GM18502 (cell line): ENCODE data around the gene ZBTB7C.

Experiments used
- ATAC-seq: cut with Tn5 transposase; IDR thresholded peaks from one replicate; pipeline ENCODE4 v1.9.1; 2021; ENCODE audit warnings: mild to moderate bottlenecking; ENCODE audit not compliant: unreplicated experiment, poor library complexity

Gene ZBTB7C

DNA sequence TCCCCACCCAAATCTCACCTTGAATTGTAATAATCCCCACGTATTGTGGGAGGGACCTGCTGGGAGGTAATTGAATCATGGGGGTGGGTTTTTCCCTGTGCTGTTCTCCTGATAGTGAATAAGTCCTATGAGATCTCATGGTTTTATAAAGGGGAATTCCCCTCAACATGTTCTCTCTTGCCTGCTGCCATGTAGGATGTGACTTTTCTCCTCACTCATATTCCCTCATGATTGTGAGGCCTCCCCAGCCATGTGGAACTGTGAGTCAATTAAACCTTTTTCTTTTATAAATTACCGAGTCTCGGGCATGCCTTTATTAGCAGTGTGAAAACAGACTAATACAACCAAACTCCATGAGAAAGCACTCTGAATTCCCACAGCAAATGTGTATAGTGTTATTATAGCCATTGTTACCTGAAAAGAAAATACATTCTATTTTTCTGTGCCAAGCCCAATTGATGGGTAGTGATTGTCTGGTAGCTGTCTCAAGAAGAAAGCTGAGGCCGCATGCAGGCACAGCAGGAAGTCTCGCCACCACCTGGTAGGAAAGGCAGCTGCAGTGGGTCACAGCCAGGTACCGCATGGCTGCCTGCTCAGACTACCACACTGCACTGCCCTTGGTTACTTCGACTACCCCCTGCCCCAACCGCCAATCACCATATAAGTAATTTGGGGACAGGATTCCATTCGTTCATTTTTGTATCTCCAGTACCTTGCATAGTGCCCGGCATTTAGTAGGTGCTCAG lies 10.3 kb upstream of the ZBTB7C start:
- ATAC-seq = no peak

DNA sequence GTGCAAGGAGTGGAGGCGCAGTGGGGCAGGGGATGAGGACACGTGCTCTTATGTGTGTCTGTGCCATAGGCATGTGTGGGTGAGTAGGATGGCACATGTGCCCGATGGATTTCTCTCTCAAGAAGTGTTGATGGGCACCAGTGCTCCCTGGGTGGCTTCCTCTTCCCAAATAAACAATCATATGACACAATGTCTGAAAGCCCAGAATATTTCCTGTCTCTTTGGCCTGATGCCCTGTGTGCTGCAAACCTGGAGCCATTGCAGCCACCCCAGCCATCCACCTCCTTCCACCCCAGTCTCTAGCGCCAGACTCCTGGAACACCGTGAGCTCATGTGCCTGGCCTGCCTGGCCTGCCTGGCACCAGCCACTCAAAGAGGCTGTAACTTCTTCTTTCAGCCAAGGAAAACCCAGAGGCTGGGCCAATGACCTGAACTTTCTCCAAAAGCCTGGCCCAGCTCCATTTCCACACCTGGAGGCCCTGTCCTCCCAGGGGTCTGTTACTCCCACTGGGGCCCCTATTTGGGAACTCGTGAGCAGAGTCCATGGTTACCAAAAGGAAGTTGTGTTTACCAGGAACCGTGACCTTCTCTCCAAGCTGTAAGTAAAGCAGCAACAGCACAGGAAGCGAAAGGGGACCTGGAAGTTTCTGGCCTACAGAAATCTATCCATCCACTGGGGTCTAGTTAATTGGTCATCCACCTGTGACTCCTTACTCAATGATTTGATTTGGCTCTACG lies 9.5 kb upstream of the ZBTB7C start:
- no peak for ATAC-seq

DNA sequence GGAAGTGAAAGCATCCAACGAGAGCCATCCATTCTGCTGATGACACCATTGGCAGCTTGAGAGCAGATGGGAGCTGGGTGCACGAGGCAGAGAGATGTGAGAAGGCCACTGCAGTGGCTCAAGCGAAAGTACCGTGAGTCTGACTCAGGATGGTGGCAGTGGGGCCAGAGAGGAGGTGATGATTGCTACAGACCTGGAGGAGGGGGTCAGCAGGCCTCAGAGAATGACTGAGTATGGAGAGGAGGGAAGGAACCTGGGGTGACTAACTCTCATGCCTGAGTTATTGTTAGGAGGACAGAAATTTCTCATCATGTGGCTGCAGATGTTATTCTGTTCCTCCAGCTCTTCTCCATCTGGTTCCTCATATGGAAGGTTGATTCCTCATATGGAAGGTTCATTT lies 8.8 kb upstream of the ZBTB7C start:
- ATAC-seq = no peak

DNA sequence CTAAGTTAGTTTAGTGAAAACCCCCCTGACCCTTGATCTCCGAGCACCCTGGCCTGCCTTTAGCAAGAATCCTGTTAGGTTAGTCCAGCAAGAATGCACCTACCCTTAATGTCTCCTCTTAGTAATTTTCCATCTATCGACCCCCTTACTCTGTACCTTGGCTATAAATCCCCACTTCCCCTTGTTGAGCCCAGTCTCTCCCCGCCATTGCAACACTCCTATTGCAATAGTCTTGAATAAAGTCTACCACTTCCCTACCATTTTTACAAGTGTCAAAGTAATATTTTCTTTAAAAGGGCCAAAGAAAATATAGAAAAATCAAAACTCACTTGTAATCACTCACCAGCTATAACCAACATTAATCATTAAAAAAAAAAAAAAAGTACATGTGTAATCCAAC lies 4.2 kb upstream of the ZBTB7C start:
- no peak for ATAC-seq

DNA sequence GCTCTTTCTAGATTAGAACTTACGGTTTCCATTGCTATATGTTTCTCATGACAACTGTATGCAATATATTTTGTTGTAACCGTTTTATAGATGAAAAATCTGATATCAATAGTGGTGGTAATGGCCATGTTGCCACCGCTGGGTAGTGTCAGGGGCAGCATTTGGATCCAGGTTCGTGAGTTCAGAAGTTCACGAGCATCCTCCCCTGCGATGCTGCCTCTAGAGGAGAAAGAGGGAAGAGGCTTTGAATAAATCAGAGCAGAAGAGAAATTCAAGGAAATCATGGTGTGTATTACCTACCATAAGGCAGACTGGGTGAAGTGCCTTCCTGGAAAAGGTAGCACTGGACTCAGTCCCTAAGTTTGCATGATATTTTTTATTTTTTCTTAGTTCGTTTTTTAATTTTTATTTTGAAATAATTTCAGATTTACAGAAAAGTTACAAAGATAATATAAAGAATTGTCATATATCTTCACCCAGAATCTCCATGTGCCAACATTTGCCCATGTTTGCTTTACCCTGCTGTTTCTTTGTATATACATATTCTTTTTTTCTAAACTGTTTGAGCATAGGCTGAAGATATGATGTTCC lies 3.3 kb upstream of the ZBTB7C start:
- ATAC-seq = no peak

DNA sequence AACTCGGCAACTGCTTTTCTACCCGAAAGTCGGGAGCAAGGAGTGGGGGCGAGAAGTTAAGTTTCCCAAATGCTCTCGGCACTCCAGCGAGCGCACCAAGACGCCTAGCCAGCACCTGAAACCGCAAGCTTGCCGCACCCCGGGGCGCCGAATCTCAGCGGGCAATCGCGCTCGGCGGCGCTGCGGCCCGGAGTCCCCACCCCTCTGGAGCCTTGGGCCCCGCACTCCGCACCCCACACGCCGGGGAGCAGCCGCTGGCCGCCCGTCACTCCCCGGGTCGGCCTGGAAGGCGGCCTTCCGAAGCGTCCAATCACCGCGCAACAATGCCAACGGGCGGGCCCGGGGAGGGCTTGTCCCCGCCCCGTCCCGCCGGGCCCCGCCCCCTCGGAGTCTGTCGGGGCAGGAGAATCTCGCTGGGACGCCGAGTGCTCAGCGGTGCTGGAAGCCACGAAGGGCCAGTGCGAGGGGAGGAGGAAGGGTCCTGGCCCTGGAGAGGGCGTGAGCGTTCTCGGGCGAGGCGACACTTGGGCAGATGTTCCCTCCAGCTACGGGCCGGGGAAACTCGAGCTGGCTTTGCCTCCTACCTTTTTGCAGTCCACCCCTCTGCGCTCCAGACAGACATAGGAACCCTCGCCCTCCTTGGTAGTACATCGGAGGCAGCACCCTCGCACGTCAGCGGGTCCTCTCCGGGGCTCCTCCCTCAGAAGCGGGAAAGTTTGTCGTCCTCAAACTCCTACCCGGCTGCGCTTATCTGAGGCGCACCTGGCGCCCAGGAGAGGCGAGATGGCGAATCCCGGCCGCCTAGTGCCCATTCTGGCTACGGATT lies 1.1 kb upstream of the ZBTB7C start:
- peak; percentile 97 for ATAC-seq

DNA sequence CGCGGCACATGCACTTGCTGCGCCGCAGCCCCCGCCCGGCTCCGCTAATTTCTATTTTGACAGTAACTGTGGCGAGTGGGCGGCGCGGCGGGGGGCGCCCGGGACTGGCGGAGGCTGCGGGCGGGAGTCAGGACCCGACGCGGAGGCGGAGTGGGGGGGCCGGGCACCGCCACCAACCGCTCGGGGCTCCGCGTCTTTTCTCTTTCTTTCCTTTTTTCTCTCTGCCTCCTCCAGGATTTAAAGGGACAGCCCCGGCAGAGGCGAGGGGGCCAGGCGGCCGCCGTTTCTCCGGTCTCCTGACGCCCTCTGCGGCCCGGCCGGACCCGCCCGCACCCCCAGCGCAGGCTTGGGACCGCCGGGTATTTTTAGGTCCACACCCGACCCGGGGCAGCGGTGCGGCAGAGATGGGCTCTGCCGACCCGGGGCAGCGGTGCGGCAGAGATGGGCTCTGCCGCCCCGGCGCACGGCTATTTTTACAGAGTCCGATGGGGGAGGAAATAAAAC lies 460 bp upstream of the ZBTB7C start:
- peak; percentile 12 for ATAC-seq

DNA sequence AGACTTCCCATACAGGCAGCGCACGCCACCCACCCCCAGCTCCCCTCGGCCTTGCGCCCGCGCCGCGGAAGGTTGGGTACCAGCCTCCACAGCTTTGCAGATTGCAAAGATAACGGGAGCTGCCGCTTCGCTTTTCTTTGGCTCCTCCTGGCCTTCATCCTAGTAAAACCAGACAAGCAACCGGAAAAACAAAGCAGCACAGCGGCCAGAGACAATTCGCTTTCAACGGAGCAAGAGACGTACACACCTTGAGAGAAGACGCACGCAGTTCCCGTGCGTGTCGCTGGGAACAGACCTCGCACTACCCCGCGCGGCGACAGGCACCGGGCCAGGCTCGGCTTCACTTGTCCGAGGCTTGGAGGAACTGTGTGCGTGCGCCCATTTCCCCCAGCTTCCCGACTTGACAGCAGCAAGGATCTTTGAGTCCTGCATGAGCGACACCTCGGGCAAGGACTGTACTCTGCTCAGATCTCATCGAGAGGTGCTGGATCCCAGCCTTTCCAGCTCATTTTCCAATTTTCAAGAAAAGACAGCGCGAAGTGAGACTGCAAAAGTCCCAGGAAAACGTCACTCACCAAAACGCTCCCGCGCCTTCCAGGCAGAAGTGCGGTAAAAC lies 964 bp downstream of the ZBTB7C start:
- ATAC-seq = no peak

DNA sequence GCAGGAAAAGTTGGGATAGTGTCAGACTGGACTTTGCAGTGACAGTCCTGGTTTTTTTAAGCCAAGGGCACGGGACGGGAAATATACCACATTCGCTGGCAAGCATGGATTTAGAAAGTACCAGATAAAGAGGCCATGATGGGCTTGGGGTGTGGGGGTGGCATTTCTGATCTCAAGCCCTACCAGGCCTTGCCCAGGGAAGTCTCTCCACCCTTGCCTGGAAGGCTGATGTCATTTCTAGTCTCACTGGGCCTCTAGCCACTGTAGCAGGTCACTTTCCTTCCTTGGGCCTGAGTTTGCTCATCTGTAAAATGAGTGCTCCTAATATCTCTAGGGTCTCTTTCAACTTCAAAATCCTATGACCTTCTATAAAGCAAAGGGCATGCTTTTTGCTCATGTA lies 1.8 kb downstream of the ZBTB7C start:
- ATAC-seq = no peak

DNA sequence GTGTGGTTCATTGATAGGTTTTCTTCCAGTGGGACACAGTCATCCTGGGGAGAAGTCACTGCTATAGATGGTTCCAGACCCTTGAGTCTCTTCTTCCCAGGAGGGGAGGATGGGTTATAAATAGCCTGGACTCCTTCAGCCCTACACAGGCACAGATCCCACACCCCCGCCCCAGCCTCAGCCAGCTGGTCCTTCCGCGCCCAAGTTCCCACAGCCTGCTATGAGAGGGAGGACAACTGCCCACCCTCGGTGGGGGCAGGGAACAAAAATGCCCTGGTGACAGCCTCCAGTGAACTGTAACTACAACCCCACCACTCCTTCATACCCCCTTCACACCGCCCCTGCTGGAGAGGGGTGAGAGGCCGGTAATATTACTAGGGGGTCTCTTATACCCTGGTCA lies 3.2 kb downstream of the ZBTB7C start:
- ATAC-seq = no peak

DNA sequence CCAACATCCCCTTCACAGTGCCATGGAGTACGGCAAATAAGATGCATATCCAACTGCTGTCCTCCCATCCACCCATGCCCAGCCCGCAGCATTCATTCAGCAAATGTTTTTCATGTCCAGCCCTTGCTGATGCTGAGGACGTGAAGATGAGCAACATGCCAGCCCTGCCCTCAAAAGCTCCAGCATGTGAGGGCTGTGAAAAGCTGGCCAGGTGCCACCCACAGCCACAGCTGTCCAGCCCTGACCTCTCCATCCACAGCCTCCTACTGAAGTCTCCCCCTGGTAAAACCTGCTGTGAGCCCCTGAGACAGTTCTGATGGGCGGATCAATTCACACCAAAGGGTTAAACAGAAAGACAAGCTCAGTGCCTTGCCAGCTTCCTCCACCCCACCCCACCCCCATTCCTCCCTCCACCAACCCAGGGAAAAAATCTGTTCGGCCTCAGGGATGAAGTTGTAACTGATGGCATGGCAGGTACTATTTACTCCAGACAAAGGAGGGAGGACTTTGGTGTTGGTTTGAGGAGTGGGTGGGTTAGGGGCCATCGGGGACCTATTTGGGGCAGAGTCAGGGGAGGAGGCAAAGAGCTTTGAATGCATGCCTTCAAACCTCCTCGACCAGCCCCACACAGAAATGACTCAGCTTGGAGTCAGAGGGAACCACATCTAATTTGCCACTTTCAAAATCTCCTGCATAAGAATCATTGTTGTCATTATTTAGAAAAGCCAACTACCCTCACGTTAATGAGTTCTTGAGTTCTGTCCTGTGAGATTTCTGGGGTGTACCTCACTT lies 4.3 kb downstream of the ZBTB7C start:
- no peak for ATAC-seq

DNA sequence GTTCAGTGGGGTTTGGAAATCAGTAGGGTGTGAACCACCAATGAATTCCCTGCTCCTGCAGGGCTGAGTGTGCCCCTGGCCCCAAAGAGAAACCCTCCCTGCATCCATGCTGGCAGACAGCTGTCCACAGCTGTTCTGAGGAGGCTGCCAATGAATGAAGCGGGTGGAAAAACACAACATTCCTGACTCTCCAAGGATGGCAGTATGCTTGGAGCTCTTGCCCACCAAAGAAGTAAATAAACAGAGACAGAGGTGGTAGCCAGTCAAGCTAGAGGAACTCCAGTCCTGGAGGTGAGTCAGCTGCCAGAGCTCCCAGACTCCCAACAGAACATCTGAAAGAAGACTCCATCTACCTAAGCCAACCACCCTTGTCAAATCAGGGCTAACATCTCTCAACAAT lies 6.2 kb downstream of the ZBTB7C start:
- ATAC-seq = no peak

DNA sequence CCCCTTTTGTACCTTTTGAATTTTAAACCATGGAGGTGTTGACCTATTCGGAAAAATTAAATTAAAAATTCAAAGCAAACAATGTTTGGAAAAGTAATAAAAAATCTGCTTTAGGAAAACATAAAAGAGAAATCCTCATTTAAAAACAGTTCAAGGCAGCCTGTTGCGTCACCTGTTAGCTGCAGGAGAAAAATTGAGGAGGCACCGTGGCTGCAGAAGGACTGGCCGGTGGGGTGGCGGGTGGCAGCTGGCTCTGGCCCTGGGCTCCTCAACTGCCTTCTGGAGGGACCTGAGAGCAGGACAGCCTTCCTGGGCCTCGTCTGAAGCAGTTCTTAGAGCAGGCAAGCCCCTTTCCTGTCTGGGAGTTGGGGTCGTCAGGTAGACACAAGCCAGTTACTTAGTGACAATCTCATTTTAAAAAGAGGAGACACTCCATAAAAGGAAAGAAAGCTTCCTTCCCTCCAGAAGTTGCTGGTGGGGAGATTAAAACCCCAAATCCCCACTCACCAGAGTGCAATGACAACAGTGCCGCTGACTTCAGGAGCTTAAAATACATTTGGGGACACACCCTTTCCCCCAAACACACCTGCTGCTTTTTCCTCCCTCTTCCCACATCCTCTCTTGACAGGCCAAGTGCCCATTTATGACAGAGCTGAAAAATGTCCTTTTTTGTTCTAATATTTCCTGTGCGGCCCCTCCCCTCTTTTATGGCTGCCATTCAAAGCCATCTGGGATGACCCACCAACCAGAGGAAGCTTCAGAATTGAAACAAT lies 9.7 kb downstream of the ZBTB7C start:
- no peak for ATAC-seq

DNA sequence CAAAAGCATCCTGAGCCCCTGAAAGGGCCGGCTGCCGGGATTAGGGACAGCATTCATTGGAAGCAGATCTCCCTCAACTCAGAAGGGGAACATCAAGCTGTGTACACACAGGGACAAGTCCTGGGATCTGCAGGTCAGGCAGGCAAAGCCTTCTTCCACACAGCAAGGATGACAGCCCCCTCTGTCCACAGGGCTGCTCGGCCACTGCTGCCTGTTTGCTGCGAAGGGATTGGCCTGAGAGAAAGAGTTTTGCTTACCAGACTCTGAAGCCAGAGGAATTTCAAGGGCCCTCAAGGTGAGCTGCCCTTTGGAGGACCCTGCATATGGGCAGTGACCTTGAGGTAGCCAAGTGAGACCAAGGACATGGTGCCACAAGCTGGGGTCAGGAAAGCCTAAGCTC lies 11.1 kb downstream of the ZBTB7C start:
- ATAC-seq = no peak

DNA sequence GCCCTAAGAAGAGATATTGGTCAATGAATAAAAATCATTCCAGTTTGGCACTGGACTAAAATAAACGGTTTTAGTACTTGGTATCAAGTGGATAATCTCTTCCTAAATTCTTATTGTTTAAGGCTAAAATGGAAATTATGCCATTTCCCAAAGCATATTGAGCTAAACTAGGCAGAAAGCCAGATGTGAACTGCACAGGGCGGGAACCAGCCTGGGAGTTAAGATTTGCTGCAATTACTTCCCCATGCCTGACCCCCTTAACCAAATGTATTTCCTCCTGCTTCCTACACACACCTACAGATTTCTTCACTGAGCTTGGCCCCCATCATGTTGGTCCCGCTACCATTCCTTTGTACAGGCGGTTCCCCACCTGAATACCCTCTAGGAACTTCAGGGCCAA lies 12.2 kb downstream of the ZBTB7C start:
- no peak for ATAC-seq

DNA sequence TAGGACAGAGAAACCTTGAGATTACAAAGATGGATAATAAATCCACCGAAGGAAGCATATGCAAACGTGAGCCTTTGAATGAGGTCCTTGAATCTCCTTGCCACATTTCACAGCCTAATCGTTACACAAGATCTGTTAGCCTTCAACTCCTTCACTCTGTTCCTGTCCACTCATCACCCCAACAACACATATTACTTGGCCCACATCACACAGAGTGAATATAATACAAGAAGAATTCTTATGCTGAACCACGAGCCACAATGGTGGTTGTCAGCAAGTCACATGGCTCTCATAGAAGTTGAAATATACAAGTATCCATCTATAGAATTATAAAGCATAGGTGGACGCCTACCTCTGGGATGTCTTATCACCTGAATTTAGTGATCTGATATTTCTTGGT lies 12.6 kb downstream of the ZBTB7C start:
- ATAC-seq = no peak

DNA sequence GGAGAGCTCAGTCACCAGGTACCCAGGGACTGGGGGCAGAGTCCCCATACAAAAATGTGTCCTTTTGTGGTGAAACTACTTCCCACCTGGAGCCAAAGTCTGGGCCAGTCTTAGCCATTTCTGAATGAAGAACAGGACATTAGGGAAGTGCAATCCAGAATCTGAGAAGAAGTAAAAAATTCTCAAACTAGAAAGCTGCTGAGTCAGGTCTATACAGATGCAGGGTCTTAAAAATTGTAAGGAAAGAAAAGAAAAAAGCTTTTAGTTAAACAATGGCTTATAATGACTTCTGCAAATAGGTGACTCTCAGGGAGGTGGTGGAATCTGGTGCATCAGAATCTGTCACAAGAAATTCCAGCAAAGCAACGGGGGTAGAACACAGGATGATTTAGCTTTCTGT lies 13.5 kb downstream of the ZBTB7C start:
- no peak for ATAC-seq

DNA sequence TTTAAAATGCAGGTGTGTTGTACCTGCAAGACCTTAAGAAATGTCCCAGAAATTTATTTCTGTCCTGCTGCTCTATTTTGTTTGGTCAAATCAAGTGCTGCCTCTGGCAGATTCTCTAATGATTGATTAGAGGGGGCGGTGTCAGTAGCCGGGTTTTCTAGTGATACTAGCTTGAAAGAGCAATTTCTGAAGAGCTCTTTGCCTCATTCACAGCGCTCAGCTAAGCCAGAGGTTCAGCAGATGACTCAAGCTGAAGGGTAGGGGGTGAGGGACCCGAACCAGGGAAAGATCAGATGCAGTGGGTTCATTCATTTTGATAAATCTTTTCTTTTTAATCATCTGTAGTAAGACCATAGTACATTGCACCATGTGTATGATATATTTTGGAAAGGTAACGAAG lies 15.0 kb downstream of the ZBTB7C start:
- ATAC-seq = no peak

DNA sequence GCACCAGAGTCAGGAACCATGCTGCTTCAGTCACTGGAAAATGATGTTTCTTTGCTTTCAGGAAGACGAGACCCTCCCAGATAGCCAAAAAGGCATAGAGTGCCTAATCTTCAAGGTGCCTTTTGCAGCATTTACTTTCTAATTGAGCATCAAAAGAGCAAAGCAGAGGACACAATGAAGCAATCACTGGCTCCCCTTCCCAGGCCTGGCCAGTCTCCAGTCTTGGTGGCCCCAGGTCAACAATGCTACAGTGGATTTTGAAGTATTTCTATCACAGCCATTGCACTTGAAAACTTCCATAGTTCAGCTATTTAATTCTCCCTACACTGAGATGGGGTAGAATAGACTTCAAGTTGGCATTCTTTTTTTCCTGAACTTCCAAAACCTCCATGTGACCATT lies 15.4 kb downstream of the ZBTB7C start:
- no peak for ATAC-seq
